ENCODE data around the gene EMX1.

The EMX1 gene

DNA sequence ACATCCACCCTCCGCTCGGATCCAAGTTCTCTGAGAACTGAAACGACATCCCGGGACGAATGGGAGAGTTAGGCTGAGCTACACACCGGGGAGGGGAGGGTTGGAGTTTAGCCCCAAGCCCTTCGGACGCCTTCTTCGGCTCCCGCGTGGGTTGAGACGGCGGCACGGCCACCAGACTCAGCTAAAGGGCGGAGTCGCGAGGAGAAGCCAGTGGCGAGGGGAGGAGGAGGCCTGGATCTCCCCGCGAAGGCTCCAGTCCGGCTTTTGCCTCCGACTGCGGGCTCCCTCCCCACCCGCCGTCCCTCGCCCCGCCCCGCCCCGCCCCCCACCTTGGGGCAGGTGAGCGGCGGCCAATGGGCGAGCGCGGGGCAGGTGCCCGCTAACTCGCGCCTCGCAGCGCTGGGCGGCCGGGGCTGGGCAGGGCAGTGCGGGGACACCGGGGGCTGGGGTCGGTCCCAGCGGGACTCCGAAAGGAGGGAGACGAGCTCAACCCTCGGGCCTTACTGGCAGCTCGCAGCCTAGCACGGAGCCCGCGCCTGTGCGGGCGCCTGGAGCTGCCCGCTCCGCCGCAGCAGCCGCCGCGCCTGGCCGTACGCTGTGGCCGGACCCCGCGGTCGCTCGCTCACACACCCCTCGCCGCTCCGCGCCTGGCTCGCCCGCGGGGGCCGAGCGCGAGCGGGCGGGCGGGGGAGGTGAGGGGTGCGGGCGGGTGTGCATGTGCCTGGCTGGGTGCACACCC, at the start of gene EMX1:
Gene EMX1 (plus strand): TSS at position 382 of the 739 bp plus-strand sequence. CDS start 334 bp downstream, at position 716.
- Histone ChIP-seq H3K9me3 (ENCODE audit: control insufficient read depth in 2 of 2, low read length in 2 of 2) (no peaks in the 10 kb centered on the region), H3K9ac (ENCODE audit: low read depth in 1 of 2, low read length in 2 of 2) (peak within 1 kb of the TSS; percentile 47 to 54), H3K27ac (ENCODE audit: low read depth in 2 of 2, low read length in 2 of 2) (no peak within 1 kb of the TSS)

DNA sequence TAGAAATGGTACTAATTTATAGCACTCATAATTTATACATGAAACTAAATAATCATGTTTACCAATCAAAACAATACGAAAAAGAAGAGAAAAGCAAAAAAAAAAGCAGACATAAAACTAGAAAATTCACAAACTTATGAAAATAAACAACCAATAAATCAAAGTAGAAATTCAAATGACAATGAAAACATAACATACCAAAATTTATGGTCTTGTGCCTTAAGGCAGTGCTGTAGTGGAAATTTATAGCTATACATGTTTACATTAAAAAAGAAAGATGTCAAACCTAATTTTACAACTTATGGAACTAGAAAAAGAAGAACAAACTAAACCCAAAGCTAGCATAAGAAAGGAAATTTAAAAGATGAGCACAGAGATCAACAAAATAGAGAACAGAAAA, 46.3 kb upstream of the EMX1 start:
- no peaks in the 10 kb centered on the region for H3K4me1 ChIP-seq (ENCODE audit: control insufficient read depth in 2 of 2, insufficient read depth in 2 of 2, low read length in 2 of 2)
- peaks cover 0 to 1% of the 10 kb centered on the region in 2 donors for H3K27me3 ChIP-seq (ENCODE audit: control insufficient read depth in 2 of 2, insufficient read depth in 2 of 2, low read length in 2 of 2)
- no peaks in the 10 kb centered on the region for H3K36me3 ChIP-seq (ENCODE audit: control insufficient read depth in 2 of 2, insufficient read depth in 2 of 2, low read length in 2 of 2)
- no peak overlapping the region for H3K4me3 ChIP-seq (ENCODE audit: low read length in 2 of 2)
- no peak overlapping the region for H3K9ac ChIP-seq (ENCODE audit: low read depth in 1 of 2, low read length in 2 of 2)
- H3K9me3 ChIP-seq (ENCODE audit: control insufficient read depth in 2 of 2, low read length in 2 of 2), result no peaks in the 10 kb centered on the region
- H3K27ac ChIP-seq (ENCODE audit: low read depth in 2 of 2, low read length in 2 of 2), result no peak overlapping the region

More for the DNA sequence above, at the start of gene EMX1:
- Histone ChIP-seq H3K27me3 (ENCODE audit: control insufficient read depth in 2 of 2, insufficient read depth in 2 of 2, low read length in 2 of 2) (peaks cover 77 to 85% of the 10 kb centered on the region in 2 donors), H3K4me1 (ENCODE audit: control insufficient read depth in 2 of 2, insufficient read depth in 2 of 2, low read length in 2 of 2) (peaks cover 26 to 31% of the 10 kb centered on the region in 2 donors), H3K36me3 (ENCODE audit: control insufficient read depth in 2 of 2, insufficient read depth in 2 of 2, low read length in 2 of 2) (no peaks in the 10 kb centered on the region), H3K4me3 (ENCODE audit: low read length in 2 of 2) (peak within 1 kb of the TSS; percentile 67 to 73)

DNA sequence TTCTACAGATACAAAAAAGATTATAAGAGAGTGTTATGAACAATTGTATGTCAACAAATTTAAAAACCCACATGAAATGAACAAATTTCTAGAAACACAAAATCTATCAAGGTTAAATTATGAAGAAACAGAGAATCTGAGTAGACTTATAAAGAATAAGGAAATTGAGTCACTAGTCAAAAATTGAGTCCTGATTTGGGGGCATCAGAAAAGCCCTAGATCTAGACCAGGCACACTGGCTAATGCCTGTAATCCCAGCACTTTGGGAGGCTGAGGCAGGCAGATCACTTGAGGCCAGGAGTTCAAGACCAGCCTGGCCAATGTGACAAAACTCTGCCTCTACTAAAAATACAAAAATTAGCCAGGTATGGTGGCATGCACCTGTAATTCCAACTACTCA, 45.4 kb upstream of the EMX1 start:
- Histone ChIP-seq H3K27me3 (ENCODE audit: control insufficient read depth in 2 of 2, insufficient read depth in 2 of 2, low read length in 2 of 2) (no peaks in the 10 kb centered on the region), H3K9me3 (ENCODE audit: control insufficient read depth in 2 of 2, low read length in 2 of 2) (no peaks in the 10 kb centered on the region), H3K27ac (ENCODE audit: low read depth in 2 of 2, low read length in 2 of 2) (no peak overlapping the region), H3K9ac (ENCODE audit: low read depth in 1 of 2, low read length in 2 of 2) (no peak overlapping the region), H3K36me3 (ENCODE audit: control insufficient read depth in 2 of 2, insufficient read depth in 2 of 2, low read length in 2 of 2) (no peaks in the 10 kb centered on the region), H3K4me1 (ENCODE audit: control insufficient read depth in 2 of 2, insufficient read depth in 2 of 2, low read length in 2 of 2) (no peaks in the 10 kb centered on the region), H3K4me3 (ENCODE audit: low read length in 2 of 2) (no peak overlapping the region)

DNA sequence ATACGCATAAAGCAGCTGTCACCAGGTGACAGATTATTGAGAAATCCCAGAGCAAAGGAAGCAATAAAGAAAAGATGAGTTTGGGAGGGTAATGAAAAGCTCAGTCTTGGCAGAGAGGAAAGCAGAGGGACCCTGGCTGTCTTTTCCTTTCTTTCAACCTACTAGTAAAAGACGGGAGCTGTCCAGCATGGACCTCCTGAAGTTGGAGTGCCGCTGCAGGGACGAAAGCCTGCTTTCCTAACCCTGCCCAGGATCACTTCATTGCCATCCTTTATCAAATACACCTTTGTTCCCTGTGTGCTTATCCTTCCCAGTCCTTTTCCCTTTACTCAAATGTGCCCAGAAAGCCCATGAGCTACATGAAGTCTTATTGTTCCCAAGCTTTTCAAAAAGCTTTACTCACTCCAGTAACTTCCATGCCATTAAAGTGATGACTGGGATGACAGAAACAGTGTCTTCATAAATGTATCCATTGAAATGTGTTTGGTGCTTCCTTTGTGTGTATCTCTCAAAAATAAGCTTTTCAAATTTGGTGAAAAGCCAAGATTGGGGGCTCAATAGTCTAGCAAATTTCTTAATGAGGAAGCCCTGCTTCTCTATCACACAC, 33.9 kb upstream of the EMX1 start:
- Histone ChIP-seq H3K9ac (ENCODE audit: low read depth in 1 of 2, low read length in 2 of 2) (no peak overlapping the region), H3K4me1 (ENCODE audit: control insufficient read depth in 2 of 2, insufficient read depth in 2 of 2, low read length in 2 of 2) (peaks cover 12% of the 10 kb centered on the region in 2 donors), H3K27ac (ENCODE audit: low read depth in 2 of 2, low read length in 2 of 2) (no peak overlapping the region), H3K4me3 (ENCODE audit: low read length in 2 of 2) (no peak overlapping the region), H3K9me3 (ENCODE audit: control insufficient read depth in 2 of 2, low read length in 2 of 2) (no peaks in the 10 kb centered on the region), H3K27me3 (ENCODE audit: control insufficient read depth in 2 of 2, insufficient read depth in 2 of 2, low read length in 2 of 2) (no peaks in the 10 kb centered on the region), H3K36me3 (ENCODE audit: control insufficient read depth in 2 of 2, insufficient read depth in 2 of 2, low read length in 2 of 2) (peaks cover 0 to 2% of the 10 kb centered on the region in 2 donors)

DNA sequence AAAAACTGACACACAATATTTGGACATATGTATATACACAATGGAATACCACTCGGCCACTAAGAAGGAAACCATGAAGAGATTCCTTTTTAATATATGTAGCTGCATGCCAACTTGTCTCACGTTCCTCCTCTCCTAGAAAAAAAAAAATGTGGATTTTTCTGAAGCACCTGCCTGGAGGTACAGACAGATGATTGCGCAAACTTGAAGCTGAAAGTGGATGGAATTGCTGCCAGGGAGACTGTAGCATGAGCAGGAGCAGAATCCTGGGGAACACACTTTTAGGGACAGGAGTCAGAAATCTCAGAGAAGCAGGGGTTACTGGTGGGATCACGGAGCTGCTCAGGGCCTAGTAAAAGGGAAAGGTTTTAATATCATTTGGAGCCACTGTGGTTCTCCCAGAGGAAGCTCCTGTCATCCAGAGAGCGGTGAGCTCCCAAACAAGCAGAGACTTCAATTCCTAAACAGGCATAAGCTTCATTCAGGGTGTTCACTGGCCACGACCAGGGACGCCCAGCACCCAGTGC, 30.8 kb upstream of the EMX1 start:
- Histone ChIP-seq H3K27ac (ENCODE audit: low read depth in 2 of 2, low read length in 2 of 2) (peak overlapping the region in 1 of 2 donors; percentile 90), H3K27me3 (ENCODE audit: control insufficient read depth in 2 of 2, insufficient read depth in 2 of 2, low read length in 2 of 2) (no peaks in the 10 kb centered on the region), H3K9ac (ENCODE audit: low read depth in 1 of 2, low read length in 2 of 2) (peak overlapping the region; percentile 65 to 88), H3K4me3 (ENCODE audit: low read length in 2 of 2) (peak overlapping the region; percentile 72 to 81), H3K4me1 (ENCODE audit: control insufficient read depth in 2 of 2, insufficient read depth in 2 of 2, low read length in 2 of 2) (peaks cover 19 to 26% of the 10 kb centered on the region in 2 donors), H3K36me3 (ENCODE audit: control insufficient read depth in 2 of 2, insufficient read depth in 2 of 2, low read length in 2 of 2) (peaks cover 6 to 7% of the 10 kb centered on the region in 2 donors), H3K9me3 (ENCODE audit: control insufficient read depth in 2 of 2, low read length in 2 of 2) (no peaks in the 10 kb centered on the region)

DNA sequence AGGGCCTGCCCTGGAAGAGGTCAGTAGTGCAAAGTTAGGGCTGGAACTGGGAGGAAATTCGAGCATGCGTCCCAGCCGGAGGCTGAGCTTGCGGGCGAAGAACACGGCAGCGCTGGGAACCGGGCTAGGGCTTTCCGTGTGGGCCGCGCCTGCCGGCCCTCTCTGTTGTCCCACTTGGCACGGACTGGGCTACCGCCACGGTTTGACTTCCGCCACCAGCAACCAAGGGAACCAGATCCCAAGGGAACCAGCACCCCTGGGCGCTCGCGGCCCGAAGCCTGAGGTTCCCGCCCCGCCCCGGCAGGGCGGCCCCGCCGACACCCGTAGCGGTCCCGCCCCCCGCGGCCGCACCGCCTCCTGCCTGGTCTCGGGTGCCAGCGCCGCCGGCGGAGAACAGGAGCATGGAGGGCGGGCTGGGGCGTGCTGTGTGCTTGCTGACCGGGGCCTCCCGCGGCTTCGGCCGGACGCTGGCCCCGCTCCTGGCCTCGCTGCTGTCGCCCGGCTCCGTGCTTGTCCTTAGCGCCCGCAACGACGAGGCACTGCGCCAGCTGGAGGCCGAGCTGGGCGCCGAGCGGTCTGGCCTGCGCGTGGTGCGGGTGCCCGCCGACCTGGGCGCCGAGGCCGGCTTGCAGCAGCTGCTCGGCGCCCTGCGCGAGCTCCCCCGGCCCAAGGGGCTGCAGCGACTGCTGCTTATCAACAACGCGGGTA, 30.1 kb upstream of the EMX1 start, which contains the start of gene SPR:
Gene SPR (plus strand): TSS at position 377 of the 708 bp plus-strand sequence. CDS start 25 bp downstream, at position 402.
- peaks cover 19 to 26% of the 10 kb centered on the region in 2 donors for H3K4me1 ChIP-seq (ENCODE audit: control insufficient read depth in 2 of 2, insufficient read depth in 2 of 2, low read length in 2 of 2)
- H3K9ac ChIP-seq (ENCODE audit: low read depth in 1 of 2, low read length in 2 of 2), result peak within 1 kb of the TSS; percentile 70 to 88
- peak within 1 kb of the TSS; percentile 72 to 81 for H3K4me3 ChIP-seq (ENCODE audit: low read length in 2 of 2)
- H3K36me3 ChIP-seq (ENCODE audit: control insufficient read depth in 2 of 2, insufficient read depth in 2 of 2, low read length in 2 of 2), result peaks cover 12 to 13% of the 10 kb centered on the region in 2 donors
- H3K9me3 ChIP-seq (ENCODE audit: control insufficient read depth in 2 of 2, low read length in 2 of 2), result no peaks in the 10 kb centered on the region
- H3K27me3 ChIP-seq (ENCODE audit: control insufficient read depth in 2 of 2, insufficient read depth in 2 of 2, low read length in 2 of 2), result peaks cover 0 to 2% of the 10 kb centered on the region in 2 donors
- H3K27ac ChIP-seq (ENCODE audit: low read depth in 2 of 2, low read length in 2 of 2), result peak within 1 kb of the TSS; percentile 89 to 90

DNA sequence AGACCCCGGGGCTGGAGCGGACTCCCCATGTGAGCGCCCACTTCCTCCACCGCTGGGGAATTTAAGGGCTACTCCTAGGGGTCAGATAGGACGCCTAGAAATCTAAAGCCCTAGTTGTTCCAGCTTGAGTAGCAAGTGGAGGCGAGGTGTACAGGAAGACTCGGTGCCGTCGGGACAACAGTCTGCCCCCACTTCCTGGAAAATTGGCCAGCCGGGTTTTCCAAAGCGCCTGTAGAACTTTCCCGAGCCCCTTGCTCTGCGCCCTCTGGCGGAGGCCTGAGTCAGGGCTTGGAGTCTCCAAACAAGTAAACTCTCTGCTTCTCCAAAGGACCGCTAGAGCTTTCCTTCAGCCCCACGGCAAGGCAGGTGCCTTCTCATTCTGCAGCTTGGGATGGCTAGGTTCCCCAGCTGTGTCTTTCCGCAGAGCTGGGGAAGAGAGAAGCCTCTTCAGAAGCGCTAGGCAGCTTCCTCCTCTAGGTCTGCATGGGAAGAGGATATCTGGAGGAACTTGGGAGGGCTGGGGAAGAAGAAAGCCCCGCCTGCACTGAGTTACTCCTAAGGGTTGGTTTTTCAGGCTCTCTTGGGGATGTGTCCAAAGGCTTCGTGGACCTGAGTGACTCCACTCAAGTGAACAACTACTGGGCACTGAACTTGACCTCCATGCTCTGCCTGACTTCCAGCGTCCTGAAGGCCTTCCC, 29.4 kb upstream of the EMX1 start:
- no peaks in the 10 kb centered on the region for H3K9me3 ChIP-seq (ENCODE audit: control insufficient read depth in 2 of 2, low read length in 2 of 2)
- H3K4me1 ChIP-seq (ENCODE audit: control insufficient read depth in 2 of 2, insufficient read depth in 2 of 2, low read length in 2 of 2), result peaks cover 19 to 26% of the 10 kb centered on the region in 2 donors
- H3K27me3 ChIP-seq (ENCODE audit: control insufficient read depth in 2 of 2, insufficient read depth in 2 of 2, low read length in 2 of 2), result peaks cover 0 to 2% of the 10 kb centered on the region in 2 donors
- H3K36me3 ChIP-seq (ENCODE audit: control insufficient read depth in 2 of 2, insufficient read depth in 2 of 2, low read length in 2 of 2), result peaks cover 16 to 17% of the 10 kb centered on the region in 2 donors
- H3K4me3 ChIP-seq (ENCODE audit: low read length in 2 of 2), result peak overlapping the region; percentile 72 to 81
- H3K27ac ChIP-seq (ENCODE audit: low read depth in 2 of 2, low read length in 2 of 2), result peak overlapping the region; percentile 89 to 90
- peak overlapping the region; percentile 70 to 88 for H3K9ac ChIP-seq (ENCODE audit: low read depth in 1 of 2, low read length in 2 of 2)

DNA sequence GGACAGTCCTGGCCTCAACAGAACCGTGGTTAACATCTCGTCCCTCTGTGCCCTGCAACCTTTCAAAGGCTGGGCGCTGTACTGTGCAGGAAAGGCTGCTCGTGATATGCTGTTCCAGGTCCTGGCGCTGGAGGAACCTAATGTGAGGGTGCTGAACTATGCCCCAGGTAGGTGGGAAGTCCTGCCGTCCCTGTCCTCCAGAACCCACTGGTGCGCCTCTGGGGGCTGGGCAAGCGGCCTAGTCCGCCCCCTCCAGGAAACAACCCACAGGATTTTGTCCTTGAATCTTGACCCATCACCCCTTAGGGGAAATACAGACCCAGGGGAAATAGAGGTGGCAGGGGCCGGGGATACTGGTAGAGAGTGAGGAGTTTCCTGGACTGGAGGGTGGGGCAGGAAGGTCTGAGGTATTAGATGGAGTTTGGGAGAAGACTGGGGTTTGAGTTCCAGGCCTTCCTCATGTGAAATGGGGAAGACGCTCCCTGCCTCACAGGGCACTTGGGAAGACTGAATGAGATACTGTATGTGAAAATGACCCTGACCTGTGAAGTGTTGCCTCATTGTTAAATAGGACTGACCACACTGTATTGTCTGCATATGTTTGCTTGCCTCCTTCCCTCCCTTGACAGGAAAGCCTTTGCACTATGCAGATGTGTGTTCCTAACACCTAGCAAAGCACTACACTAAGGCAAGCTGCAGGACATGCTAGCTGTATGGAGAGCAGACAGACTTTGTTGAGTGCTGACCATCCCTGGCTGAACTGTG, 28.7 kb upstream of the EMX1 start:
- peak overlapping the region; percentile 72 to 81 for H3K4me3 ChIP-seq (ENCODE audit: low read length in 2 of 2)
- no peaks in the 10 kb centered on the region for H3K9me3 ChIP-seq (ENCODE audit: control insufficient read depth in 2 of 2, low read length in 2 of 2)
- H3K9ac ChIP-seq (ENCODE audit: low read depth in 1 of 2, low read length in 2 of 2), result no peak overlapping the region
- peaks cover 19 to 26% of the 10 kb centered on the region in 2 donors for H3K4me1 ChIP-seq (ENCODE audit: control insufficient read depth in 2 of 2, insufficient read depth in 2 of 2, low read length in 2 of 2)
- H3K27ac ChIP-seq (ENCODE audit: low read depth in 2 of 2, low read length in 2 of 2), result no peak overlapping the region
- peaks cover 0 to 2% of the 10 kb centered on the region in 2 donors for H3K27me3 ChIP-seq (ENCODE audit: control insufficient read depth in 2 of 2, insufficient read depth in 2 of 2, low read length in 2 of 2)
- H3K36me3 ChIP-seq (ENCODE audit: control insufficient read depth in 2 of 2, insufficient read depth in 2 of 2, low read length in 2 of 2), result peaks cover 16 to 17% of the 10 kb centered on the region in 2 donors

DNA sequence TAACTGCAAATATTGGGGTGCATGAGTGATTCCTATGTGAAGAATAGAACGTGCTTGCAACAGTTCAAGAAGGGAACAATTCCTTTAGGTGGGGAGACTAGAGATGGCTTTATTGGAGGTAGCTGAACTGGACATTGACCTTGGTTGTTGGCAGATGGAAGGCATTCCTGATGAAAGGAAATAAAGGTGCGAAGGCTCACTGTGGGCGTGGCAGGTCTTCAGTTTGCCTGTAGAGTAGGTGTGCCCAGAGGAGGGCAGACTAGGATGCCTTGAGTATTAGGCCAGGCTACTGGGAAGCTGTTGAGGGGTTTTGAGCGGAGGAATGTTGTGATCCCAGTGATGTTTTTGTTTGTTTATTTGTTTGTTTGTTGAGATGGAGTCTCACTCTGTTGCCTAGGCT, 27.3 kb upstream of the EMX1 start:
- no peak overlapping the region for H3K4me3 ChIP-seq (ENCODE audit: low read length in 2 of 2)

More for the DNA sequence above, 27.3 kb upstream of the EMX1 start:
- H3K9me3 ChIP-seq (ENCODE audit: control insufficient read depth in 2 of 2, low read length in 2 of 2), result no peaks in the 10 kb centered on the region
- H3K27ac ChIP-seq (ENCODE audit: low read depth in 2 of 2, low read length in 2 of 2), result no peak overlapping the region
- H3K4me1 ChIP-seq (ENCODE audit: control insufficient read depth in 2 of 2, insufficient read depth in 2 of 2, low read length in 2 of 2), result peaks cover 19 to 26% of the 10 kb centered on the region in 2 donors
- H3K27me3 ChIP-seq (ENCODE audit: control insufficient read depth in 2 of 2, insufficient read depth in 2 of 2, low read length in 2 of 2), result peaks cover 0 to 2% of the 10 kb centered on the region in 2 donors
- H3K9ac ChIP-seq (ENCODE audit: low read depth in 1 of 2, low read length in 2 of 2), result no peak overlapping the region
- H3K36me3 ChIP-seq (ENCODE audit: control insufficient read depth in 2 of 2, insufficient read depth in 2 of 2, low read length in 2 of 2), result peaks cover 16 to 17% of the 10 kb centered on the region in 2 donors

All from mucosa of rectum (tissue), 2 donors.